SK-N-SH treated with all-trans-retinoic acid at 6 μM for 48 hours (cell line): ENCODE data around the gene TP53AIP1.

ENCODE experiments used
- ATAC-seq: fragments of 200-7000 bp; cut with Tn5 transposase; 3 replicates; pipeline ENCODE4 v1.9.1; 2020; ENCODE audit warnings: mild to moderate bottlenecking, moderate library complexity
- ARNTL ChIP-seq: fragments of 450-650 bp; formaldehyde crosslinking; IDR thresholded peaks from 2 replicates; pipeline ENCODE4 v1.5.0; 2020; ENCODE audit warnings: low read depth, mild to moderate bottlenecking, moderate library complexity, borderline replicate concordance
- CSDC2 ChIP-seq: fragments of 250-450 bp; sonication (Bioruptor Pico); IDR thresholded peaks from 2 replicates; pipeline ENCODE4 v1.5.0; 2020; ENCODE audit warnings: mild to moderate bottlenecking, moderate library complexity
- ESRRG ChIP-seq: fragments of 250-450 bp; sonication (Bioruptor Pico); IDR thresholded peaks from 2 replicates; pipeline ENCODE4 v1.6.1; 2021; ENCODE audit warnings: mild to moderate bottlenecking
- GLIS3 ChIP-seq: fragments of 250-450 bp; sonication (Bioruptor Pico); IDR thresholded peaks from 2 replicates; pipeline ENCODE4 v1.5.0; 2020; ENCODE audit warnings: mild to moderate bottlenecking, moderate library complexity
- ISL1 ChIP-seq: fragments of 250-450 bp; sonication (Bioruptor Pico); IDR thresholded peaks from 2 replicates; pipeline ENCODE4 v2.1.2; 2022; ENCODE audit warnings: mild to moderate bottlenecking, moderate library complexity
- PPARA ChIP-seq: fragments of 250-450 bp; sonication (Bioruptor Pico); IDR thresholded peaks from 2 replicates; pipeline ENCODE4 v1.5.0; 2020; ENCODE audit warnings: mild to moderate bottlenecking, borderline replicate concordance
- RARB ChIP-seq: fragments of 250-450 bp; sonication (Bioruptor Pico); IDR thresholded peaks from 2 replicates; pipeline ENCODE4 v1.8.0; 2021; ENCODE audit warnings: mild to moderate bottlenecking, moderate library complexity
- TOX ChIP-seq: fragments of 250-450 bp; sonication (Bioruptor Pico); IDR thresholded peaks from 2 replicates; pipeline ENCODE4 v1.8.0; 2021; ENCODE audit warnings: mild to moderate bottlenecking, moderate library complexity, borderline replicate concordance
- ZC3H10 ChIP-seq: fragments of 250-450 bp; sonication (Bioruptor Pico); IDR thresholded peaks from 2 replicates; pipeline ENCODE4 v1.5.1; 2021; ENCODE audit warnings: mild to moderate bottlenecking, moderate library complexity
- ZFP3 ChIP-seq: fragments of 250-450 bp; sonication (Bioruptor Pico); IDR thresholded peaks from 2 replicates; pipeline ENCODE4 v1.5.0; 2020; ENCODE audit warnings: mild to moderate bottlenecking, moderate library complexity
- ZFP30 ChIP-seq: fragments of 450-650 bp; formaldehyde crosslinking; IDR thresholded peaks from 2 replicates; pipeline ENCODE4 v1.5.0; 2022; ENCODE audit warnings: mild to moderate bottlenecking, moderate library complexity
- ZNF565 ChIP-seq: fragments of 450-650 bp; formaldehyde crosslinking; conservative IDR thresholded peaks from 2 replicates; pipeline ENCODE4 v1.5.0; 2020; ENCODE audit warnings: low read depth, mild to moderate bottlenecking, moderate library complexity
- ZNF8 ChIP-seq: fragments of 450-650 bp; formaldehyde crosslinking; IDR thresholded peaks from 2 replicates; pipeline ENCODE4 v1.5.0; 2020; ENCODE audit warnings: mild to moderate bottlenecking, moderate library complexity
- TF ChIP-seq, protein P1 (sequence below): fragments of 250-450 bp; sonication (Bioruptor Pico); IDR thresholded peaks from 2 replicates; pipeline ENCODE4 v1.8.0; 2021; ENCODE audit warnings: low read depth, mild to moderate bottlenecking, moderate library complexity, borderline replicate concordance
- TF ChIP-seq, protein P2 (sequence below): fragments of 250-450 bp; sonication (Bioruptor Pico); IDR thresholded peaks from 2 replicates; pipeline ENCODE4 v1.5.0; 2020; ENCODE audit warnings: mild to moderate bottlenecking, moderate library complexity
- TF ChIP-seq, protein P3 (sequence below): fragments of 250-450 bp; sonication (Bioruptor Pico); IDR thresholded peaks from 2 replicates; pipeline ENCODE4 v1.8.0; 2020; ENCODE audit warnings: mild to moderate bottlenecking, moderate library complexity, borderline replicate concordance
- TF ChIP-seq, protein P4 (sequence below): fragments of 250-450 bp; sonication (Bioruptor Pico); IDR thresholded peaks from 2 replicates; pipeline ENCODE4 v1.5.1; 2021; ENCODE audit warnings: mild to moderate bottlenecking, moderate library complexity
- TF ChIP-seq, protein P5 (sequence below): fragments of 250-450 bp; sonication (Bioruptor Pico); IDR thresholded peaks from 2 replicates; pipeline ENCODE4 v1.5.1; 2020; ENCODE audit warnings: low read depth, mild to moderate bottlenecking, moderate library complexity

The TP53AIP1 gene

DNA sequence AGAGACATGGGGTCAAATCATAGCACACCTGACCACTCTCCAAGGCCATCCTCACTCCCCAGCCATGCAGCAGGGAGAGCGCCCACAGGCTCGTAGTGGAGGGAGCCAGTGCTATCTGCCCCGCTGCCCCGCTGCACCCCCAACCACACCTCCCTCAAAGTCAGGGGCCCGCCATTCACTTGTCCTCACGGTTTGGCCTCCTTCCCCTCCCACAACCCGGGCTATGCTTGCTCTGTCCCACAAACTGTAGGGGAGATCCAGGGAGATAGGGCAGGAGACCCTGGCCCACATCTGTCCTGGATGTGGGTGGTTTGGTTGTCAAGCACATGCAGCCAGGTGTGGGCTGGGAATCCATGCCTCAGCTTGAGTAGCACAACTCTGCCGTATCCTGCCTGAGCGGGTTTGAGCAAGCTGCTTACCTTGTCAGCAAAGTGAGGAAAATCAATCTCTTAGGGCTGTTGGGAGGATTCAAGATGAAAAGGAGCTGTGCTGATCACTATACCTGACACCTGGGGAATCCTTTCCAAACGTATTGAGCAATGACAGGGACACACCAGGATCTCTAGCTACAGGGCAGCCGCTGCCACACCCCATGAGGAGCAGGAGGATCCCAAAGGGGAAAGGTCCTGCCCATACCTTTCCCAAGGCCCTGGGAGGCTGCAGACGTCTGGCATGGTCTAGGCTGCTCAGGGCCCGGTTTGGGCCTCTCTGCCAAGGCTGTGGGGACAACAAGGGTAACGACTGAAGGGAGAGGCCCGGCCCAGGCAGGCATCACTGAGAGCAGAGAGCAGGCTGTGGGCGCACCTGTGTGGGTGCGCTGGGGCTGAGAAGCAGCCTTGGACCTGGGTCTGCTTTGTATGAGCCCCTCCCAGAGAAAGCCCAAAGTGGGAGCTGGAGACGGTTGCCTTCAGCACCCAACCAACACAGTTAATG, 28.2 kb downstream of the TP53AIP1 start:
- TF ChIP-seq TOX (CRISPR knock-in tag) (no peak), ISL1 (CRISPR knock-in tag) (no peak), ARNTL (CRISPR knock-in tag) (no peak), CSDC2 (no peak), GLIS3 (CRISPR knock-in tag) (no peak), RARB (CRISPR knock-in tag) (no peak), PPARA (CRISPR knock-in tag) (no peak), ZC3H10 (CRISPR knock-in tag) (no peak), ZFP30 (CRISPR knock-in tag) (no peak), ESRRG (CRISPR knock-in tag) (no peak), ZFP3 (no peak)
- TF ChIP-seq, protein P1, sequence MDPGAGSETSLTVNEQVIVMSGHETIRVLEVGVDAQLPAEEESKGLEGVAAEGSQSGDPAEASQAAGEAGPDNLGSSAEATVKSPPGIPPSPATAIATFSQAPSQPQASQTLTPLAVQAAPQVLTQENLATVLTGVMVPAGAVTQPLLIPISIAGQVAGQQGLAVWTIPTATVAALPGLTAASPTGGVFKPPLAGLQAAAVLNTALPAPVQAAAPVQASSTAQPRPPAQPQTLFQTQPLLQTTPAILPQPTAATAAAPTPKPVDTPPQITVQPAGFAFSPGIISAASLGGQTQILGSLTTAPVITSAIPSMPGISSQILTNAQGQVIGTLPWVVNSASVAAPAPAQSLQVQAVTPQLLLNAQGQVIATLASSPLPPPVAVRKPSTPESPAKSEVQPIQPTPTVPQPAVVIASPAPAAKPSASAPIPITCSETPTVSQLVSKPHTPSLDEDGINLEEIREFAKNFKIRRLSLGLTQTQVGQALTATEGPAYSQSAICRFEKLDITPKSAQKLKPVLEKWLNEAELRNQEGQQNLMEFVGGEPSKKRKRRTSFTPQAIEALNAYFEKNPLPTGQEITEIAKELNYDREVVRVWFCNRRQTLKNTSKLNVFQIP: no peak
- TF ChIP-seq, protein P2, sequence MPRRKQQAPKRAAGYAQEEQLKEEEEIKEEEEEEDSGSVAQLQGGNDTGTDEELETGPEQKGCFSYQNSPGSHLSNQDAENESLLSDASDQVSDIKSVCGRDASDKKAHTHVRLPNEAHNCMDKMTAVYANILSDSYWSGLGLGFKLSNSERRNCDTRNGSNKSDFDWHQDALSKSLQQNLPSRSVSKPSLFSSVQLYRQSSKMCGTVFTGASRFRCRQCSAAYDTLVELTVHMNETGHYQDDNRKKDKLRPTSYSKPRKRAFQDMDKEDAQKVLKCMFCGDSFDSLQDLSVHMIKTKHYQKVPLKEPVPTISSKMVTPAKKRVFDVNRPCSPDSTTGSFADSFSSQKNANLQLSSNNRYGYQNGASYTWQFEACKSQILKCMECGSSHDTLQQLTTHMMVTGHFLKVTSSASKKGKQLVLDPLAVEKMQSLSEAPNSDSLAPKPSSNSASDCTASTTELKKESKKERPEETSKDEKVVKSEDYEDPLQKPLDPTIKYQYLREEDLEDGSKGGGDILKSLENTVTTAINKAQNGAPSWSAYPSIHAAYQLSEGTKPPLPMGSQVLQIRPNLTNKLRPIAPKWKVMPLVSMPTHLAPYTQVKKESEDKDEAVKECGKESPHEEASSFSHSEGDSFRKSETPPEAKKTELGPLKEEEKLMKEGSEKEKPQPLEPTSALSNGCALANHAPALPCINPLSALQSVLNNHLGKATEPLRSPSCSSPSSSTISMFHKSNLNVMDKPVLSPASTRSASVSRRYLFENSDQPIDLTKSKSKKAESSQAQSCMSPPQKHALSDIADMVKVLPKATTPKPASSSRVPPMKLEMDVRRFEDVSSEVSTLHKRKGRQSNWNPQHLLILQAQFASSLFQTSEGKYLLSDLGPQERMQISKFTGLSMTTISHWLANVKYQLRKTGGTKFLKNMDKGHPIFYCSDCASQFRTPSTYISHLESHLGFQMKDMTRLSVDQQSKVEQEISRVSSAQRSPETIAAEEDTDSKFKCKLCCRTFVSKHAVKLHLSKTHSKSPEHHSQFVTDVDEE: no peak
- ATAC-seq: no peak

DNA sequence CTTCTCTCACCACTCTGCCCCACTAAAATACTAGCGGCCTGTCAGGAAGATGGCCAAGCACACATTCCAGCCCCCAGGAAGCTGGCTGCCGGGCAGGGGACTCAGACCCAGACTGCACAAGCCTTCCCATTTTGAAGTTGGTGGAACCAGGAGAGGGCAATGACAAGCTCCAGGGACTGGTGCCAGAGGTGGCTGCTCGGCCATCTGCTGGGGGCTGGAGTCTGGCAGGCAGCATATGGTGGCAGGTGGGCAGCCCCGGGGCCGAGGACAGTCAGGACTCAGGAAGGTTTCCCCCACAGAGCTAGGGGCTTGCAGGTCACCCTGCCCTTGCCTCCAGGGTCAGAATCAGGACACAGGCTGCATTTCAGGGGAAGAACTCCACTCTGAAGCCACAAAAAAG, 28.9 kb downstream of the TP53AIP1 start:
- ATAC-seq: no peak

DNA sequence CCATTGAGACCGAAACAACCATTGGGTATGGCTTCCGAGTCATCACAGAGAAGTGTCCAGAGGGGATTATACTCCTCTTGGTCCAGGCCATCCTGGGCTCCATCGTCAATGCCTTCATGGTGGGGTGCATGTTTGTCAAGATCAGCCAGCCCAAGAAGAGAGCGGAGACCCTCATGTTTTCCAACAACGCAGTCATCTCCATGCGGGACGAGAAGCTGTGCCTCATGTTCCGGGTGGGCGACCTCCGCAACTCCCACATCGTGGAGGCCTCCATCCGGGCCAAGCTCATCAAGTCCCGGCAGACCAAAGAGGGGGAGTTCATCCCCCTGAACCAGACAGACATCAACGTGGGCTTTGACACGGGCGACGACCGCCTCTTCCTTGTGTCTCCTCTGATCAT, 31.0 kb downstream of the TP53AIP1 start:
- no peak for ATAC-seq
- TF ChIP-seq CSDC2 (no peak), ZNF565 (no peak), ESRRG (CRISPR knock-in tag) (no peak), TOX (CRISPR knock-in tag) (no peak)
- TF ChIP-seq, protein P3, sequence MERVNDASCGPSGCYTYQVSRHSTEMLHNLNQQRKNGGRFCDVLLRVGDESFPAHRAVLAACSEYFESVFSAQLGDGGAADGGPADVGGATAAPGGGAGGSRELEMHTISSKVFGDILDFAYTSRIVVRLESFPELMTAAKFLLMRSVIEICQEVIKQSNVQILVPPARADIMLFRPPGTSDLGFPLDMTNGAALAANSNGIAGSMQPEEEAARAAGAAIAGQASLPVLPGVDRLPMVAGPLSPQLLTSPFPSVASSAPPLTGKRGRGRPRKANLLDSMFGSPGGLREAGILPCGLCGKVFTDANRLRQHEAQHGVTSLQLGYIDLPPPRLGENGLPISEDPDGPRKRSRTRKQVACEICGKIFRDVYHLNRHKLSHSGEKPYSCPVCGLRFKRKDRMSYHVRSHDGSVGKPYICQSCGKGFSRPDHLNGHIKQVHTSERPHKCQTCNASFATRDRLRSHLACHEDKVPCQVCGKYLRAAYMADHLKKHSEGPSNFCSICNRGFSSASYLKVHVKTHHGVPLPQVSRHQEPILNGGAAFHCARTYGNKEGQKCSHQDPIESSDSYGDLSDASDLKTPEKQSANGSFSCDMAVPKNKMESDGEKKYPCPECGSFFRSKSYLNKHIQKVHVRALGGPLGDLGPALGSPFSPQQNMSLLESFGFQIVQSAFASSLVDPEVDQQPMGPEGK (CRISPR knock-in tag): no peak

More for the DNA sequence above, 28.9 kb downstream of the TP53AIP1 start:
- TF ChIP-seq ZFP30 (CRISPR knock-in tag): no peak
- no peak for TF ChIP-seq ZNF8 (CRISPR knock-in tag)
- TF ChIP-seq, protein P4, sequence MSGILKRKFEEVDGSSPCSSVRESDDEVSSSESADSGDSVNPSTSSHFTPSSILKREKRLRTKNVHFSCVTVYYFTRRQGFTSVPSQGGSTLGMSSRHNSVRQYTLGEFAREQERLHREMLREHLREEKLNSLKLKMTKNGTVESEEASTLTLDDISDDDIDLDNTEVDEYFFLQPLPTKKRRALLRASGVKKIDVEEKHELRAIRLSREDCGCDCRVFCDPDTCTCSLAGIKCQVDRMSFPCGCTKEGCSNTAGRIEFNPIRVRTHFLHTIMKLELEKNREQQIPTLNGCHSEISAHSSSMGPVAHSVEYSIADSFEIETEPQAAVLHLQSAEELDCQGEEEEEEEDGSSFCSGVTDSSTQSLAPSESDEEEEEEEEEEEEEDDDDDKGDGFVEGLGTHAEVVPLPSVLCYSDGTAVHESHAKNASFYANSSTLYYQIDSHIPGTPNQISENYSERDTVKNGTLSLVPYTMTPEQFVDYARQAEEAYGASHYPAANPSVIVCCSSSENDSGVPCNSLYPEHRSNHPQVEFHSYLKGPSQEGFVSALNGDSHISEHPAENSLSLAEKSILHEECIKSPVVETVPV (CRISPR knock-in tag): no peak
- TF ChIP-seq, protein P5, sequence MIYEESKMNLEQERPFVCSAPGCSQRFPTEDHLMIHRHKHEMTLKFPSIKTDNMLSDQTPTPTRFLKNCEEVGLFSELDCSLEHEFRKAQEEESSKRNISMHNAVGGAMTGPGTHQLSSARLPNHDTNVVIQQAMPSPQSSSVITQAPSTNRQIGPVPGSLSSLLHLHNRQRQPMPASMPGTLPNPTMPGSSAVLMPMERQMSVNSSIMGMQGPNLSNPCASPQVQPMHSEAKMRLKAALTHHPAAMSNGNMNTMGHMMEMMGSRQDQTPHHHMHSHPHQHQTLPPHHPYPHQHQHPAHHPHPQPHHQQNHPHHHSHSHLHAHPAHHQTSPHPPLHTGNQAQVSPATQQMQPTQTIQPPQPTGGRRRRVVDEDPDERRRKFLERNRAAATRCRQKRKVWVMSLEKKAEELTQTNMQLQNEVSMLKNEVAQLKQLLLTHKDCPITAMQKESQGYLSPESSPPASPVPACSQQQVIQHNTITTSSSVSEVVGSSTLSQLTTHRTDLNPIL (CRISPR knock-in tag): no peak
- no peak for TF ChIP-seq PPARA (CRISPR knock-in tag)
- TF ChIP-seq, protein P3 (CRISPR knock-in tag): no peak
- no peak for TF ChIP-seq TOX (CRISPR knock-in tag)
- TF ChIP-seq ZC3H10 (CRISPR knock-in tag): no peak
